SK-N-SH treated with all-trans-retinoic acid at 6 μM for 48 hours (cell line): Measurements from ENCODE around the gene STIM2.

Experiments
- GLIS3 ChIP-seq: fragments of 250-450 bp; sonication (Bioruptor Pico); IDR thresholded peaks from 2 replicates; pipeline ENCODE4 v1.5.0; 2020; ENCODE audit warnings: mild to moderate bottlenecking, moderate library complexity
- OSR1 ChIP-seq: fragments of 250-450 bp; sonication (Bioruptor Pico); IDR thresholded peaks from 2 replicates; pipeline ENCODE4 v1.8.0; 2022; ENCODE audit warnings: moderate library complexity, mild to moderate bottlenecking, inconsistent platforms
- PATZ1 ChIP-seq: fragments of 250-450 bp; sonication (Bioruptor Pico); IDR thresholded peaks from 2 replicates; pipeline ENCODE4 v1.8.0; 2020; ENCODE audit warnings: mild to moderate bottlenecking, moderate library complexity, borderline replicate concordance
- PPARA ChIP-seq: fragments of 250-450 bp; sonication (Bioruptor Pico); IDR thresholded peaks from 2 replicates; pipeline ENCODE4 v1.5.0; 2020; ENCODE audit warnings: mild to moderate bottlenecking, borderline replicate concordance
- ZFP30 ChIP-seq: fragments of 450-650 bp; formaldehyde crosslinking; IDR thresholded peaks from 2 replicates; pipeline ENCODE4 v1.5.0; 2022; ENCODE audit warnings: mild to moderate bottlenecking, moderate library complexity

DNA sequence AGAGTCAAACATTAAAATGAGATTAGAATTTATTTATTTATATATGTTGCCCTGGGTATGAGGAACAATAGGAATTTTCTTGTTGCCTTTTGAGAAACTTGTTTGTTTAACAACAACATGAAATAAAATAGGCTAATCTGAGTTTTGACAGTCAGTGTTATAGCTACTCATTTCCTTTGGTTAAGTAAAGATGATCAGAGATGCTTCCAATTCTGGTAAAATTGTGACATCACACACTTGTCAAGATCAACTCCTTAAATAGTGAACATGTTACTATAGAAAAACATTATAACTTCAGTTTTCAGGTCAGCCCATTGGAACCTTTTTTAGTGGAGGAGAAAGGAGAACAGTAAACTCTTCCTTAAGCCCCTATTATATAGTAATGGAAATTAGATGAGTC lies 136.1 kb downstream of the STIM2 start:
- TF ChIP-seq OSR1 (CRISPR knock-in tag) (no peak), PATZ1 (CRISPR knock-in tag) (no peak), GLIS3 (no peak), ZFP30 (CRISPR knock-in tag) (no peak), PPARA (CRISPR knock-in tag) (no peak)
